GM19452 (cell line): Measurements from ENCODE around the gene FGF12.

ENCODE experiments used
- ATAC-seq: cut with Tn5 transposase; IDR thresholded peaks from one replicate; pipeline ENCODE4 v1.9.1; 2021; ENCODE audit not compliant: unreplicated experiment

The FGF12 gene

DNA sequence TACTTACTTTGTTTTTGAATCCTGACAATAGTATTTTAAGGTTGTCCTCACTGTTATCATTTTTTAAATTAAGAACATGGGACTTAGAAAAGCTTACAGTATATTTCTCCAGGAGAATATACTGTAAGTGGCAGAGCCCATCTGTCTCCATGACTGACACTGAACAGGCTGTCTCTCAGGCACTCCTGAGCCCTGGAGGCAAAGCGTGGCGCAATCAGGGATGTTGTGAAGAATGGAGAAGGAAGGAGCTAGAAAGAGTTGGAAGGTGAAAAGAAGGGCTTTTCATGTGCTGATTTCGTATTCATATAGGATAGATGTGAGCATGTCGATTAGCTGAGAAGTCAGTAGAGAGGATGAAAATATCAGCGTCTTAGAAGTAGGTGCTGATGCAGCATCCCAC is 41.5 kb downstream of the FGF12 start:
- ATAC-seq, result no peak

DNA sequence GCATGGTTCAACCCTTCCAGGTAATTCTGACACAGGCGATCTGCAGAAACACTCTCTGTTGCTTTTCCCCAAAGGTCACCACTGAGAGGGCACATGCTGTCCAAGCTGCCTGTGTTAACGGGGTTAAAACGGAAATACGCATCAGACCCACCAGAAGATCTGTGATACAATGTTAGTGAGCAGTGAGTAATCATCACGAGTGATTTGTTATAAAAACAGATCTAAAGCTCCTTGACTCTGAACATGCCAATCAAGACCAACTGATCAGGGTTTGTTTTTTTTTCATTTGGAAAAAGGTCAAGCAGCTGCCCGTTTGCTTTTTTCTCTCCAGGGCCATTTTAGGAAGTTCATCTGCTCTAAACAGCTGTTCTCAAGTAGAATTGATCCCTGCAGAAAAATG is 43.2 kb downstream of the FGF12 start:
- ATAC-seq, result no peak

DNA sequence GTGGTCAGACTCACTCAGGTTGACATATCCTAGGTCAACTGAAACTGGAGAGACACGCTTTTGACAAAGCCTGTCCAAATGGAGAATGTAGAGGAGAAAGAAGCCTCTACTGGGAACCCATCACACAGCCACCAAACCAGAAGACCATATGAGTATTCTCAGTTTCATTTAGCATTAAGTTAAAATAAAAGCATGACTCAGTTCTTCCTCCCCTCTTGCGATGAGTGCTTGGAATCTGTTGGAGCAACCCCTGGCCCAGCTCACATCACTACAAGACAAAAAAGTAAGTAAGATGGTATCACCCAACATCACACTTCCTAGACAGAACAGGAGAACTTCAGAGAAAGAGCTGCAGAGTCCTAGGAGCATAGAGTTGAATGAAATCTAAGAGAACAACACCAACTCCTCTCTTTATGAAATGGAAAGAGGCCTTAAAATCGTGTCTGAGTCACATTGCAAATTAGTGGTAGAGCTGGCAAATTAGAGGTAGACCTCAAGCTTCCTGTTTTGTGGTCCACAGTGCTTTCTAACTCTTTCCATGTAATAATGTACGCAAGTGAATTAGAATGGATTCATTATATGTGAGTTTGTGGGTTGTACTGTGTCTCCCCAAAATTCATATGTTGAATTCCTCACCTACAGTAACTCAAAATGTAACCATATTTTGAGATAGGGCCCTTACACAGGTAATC is 51.2 kb downstream of the FGF12 start:
- ATAC-seq, result peak; percentile 86

DNA sequence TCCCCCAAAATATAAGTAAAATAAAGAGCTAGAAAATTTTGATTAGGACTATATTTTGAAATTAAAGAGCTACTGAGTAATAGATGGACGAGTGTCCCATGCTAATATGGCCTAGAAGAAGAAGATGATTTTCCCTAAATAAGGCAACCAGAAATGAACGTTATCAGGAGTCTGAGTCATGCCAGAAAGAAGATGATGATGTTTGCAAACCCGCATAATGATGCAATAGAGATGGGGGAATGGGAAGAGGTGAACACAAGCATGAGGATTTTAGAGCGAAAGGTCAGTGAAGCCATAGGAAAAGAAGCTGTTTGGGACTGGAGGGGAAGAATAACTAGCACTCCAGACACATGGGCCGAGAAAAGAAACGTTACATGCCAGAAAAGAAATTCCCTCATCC is 71.7 kb downstream of the FGF12 start:
- no peak for ATAC-seq

DNA sequence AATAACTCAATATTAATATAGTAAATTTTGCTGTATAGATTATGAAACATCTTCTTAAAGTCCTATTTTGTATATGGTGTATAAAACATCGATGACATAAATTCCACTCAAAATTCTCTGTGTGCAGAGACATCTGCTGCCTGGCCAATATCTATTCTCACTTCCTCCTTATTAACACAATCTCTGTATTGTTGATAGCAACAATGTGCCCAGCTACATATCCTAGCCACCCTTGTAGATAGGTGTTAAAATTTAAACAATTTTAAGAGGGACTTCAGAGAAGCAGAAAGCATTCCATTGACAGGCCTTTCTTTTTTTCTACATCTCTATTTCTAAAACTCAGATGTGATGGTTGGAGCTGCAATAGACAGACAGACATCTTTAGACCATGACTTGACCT is 72.3 kb downstream of the FGF12 start:
- ATAC-seq, result no peak

DNA sequence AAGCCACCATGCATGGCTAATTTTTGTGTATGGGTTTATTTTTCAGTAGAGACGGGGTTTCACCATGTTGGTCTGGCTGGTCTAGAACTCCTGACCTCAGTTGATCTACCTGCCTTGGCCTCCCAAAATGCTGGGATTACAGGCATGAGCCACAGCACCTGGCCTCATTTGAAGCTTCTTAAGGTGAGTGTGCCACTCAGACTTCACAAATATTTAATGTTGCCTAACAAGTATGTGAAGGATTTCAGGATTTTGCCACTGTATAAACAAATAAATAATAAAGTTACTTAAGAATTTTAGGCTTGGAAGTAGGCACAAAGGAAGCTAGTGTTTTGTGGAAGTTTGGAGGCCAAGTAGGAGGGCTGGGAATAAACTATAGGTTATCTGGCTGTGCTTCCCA is 73.5 kb downstream of the FGF12 start:
- ATAC-seq, result no peak

DNA sequence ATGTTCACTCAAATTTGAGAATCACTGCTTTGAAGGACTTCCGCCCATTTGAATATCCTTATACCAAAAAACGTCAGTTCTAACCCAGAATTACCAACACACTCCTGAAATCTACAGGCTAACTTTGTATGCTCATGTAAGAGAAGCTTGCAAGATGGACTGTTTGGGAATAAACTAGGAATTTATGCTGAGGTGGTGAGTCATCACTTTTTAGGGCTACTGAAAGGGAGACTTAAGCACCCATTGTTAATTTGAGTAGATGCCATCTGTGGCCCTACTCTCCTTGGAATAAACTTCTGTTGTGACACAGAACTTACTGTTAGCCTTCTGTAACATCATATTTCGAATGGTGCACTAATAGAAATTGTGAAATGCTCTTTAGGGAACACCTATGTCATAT is 74.6 kb downstream of the FGF12 start:
- no peak for ATAC-seq

DNA sequence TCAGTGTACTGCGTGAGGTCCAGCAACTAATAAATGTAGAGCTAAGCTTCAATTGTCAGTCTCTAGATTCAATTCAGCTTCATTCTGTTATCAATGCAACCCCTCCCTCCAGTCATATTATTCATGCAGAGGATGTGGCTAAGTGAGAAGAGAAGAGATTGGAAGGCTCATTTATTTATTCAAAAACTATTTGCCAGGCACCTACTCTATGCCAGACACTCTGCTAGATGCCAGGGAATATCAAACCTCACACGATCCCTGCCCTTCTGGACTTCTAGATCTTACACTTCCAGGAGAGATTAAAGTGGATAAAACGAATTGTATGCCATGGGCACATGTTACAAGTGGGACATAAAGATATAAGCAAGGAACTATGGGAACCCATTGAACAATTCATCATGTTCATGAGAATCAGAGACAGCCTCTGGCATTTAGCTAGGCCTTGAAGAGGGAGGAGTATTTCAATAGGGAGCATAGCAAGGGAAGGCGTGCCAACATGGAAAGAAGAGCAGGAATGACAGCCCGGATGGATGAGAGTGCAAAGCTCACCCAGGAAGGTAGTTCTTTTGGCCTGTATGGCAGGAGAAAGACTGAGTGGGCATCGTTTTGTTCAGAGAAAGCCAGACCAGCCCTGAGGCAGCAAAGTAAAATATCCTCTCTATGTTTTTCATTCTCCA is 75.4 kb downstream of the FGF12 start:
- no peak for ATAC-seq

DNA sequence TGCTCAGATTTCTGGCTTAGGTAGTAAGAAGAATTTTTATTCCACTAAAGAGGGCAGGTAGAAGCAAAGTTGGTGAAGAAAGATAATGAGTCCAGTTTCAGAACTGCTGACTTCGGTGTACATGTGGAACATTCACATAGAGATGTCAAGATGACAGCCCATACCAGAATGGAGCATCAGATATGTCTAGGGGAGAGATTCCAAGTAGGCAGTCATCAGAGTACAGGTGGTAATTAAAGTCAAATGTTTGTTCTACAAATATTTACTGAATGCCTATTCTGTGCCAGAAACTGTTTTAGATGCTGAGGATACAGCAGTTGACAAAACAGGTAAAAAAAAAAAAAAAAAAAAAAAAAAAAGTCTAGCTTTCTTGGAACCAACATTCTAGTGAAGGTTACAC is 81.9 kb downstream of the FGF12 start:
- no peak for ATAC-seq

DNA sequence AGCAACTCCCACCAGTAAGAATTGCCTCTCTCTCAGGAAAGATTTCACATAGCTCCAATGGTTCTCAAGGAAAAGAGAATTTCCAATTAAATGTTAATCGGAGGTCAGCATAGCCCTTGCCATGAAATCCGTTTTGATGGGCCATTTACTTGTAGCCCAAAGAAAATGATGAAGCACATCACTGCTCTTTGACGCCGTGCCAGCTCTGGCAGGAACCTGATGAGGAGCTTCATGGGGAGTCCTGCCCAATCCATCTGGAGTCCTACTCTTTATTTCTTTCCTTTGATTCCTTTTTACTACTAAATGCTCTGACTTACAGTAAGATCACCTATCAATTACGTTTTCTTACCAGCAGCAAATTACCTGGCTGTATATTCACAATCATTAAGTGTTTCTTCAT is 84.7 kb downstream of the FGF12 start:
- no peak for ATAC-seq

DNA sequence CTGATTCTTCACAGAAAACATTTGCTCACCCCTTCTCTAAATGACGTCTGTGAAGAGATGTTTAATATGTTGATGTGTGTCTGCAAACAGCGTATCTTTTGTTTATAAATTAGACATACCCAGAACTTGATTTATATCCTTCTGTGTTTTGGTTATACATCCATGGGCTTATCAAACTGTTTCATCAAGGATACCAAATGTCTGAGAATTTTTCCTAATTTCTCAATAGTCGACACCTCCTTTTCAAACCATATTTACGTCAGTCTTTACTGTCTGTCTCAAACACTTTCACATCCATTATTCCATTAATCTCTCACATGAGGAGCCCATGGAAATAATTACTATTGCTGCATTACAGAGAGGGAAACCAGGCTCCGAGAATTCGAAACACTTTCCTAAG is 85.4 kb downstream of the FGF12 start:
- ATAC-seq, result no peak

DNA sequence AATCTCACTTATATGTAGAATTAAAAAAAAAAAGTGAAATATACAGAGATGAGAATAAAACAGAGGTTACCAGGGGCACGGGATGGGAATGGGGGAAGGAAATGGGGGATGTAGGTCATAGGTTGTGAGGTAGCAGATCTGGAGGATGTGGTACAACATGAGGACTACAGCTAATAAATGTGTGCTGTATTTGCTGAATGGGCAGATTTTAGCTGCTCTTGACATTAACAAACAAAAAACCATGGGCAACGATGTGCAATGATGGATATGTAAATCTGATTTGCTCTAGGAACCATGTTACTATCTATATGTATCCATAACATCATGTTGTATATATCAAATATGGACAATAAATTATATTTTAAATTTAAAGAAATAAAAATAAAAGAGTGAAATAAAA is 87.4 kb downstream of the FGF12 start:
- no peak for ATAC-seq

DNA sequence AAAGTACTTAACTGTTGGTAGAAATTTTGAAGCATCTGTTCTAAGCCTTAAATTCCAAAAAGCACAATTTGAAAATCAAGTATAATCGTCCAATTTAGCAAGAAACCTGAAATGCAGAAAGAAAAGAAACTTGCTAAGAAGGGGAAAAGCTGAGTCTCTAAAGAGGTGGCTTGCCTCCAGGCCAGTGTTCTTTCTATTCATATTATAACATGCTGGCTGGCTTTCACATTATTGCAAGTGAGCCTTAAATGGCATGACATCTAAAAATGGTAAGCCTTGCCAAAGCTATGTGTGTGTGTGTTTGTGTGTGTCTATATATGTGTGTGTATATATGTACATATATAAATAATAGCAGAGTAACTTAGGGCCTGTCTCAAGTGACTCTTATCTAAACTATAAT is 89.5 kb downstream of the FGF12 start:
- ATAC-seq, result no peak

DNA sequence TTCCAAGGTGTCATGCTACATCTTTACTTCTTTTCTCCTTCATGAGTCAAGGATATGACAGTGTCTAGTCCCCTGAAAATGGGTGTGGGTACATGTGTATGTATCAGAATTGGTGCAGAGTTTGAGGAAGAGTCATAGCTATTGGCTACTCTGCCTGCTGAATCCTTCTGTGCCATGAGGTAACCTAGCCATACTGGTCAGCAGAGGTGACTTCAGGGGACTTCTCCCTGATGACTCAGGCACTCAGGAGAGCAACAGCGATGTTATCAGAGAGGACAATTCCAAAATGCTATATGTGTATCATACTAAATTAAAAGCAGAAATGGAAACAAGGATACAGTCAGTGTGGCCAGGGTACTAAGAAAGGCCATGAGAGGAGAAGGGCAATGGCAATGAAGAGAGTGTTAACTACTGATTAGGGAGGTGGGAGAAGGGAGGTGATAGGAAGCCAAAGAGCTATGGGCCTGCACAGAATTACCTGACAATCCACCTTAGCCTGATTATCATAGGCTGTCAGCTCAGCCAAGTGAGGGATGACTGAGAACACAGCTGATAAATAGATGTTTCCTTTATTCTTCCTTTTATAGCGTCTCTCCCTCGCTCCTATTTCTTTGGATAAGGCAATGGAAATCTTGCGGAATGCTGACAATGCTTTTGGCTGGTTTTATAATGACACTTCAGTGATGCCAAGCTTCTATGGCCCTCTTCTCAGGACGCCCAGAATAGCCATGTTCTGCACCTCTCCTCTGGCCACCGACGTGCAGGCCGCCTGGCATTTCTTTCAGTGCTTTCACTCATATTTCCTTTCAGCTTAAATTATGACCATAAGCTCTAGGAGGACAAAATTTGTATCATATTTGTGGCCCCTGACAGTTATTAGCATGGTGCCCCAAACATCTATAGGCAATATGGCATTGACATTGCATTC is 90.6 kb downstream of the FGF12 start:
- no peak for ATAC-seq

DNA sequence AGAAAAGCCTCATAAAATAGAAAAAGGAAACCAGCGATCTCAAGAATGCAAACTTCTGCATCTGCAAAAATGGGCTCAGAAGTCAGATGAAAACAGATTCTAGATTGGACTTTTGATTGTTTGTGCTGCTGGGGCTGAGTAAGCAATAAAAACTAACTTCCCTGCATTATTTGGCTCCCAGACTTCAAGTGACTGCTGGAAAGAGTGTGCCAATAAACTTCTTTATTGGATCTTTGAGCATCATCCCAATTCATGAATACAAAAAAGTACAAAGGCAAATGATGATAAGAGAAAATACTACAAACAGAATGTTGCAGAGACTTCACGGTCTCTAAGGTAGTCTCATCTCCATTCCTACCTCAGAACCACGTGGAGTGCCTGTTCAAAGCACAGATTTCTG is 97.9 kb downstream of the FGF12 start:
- no peak for ATAC-seq

DNA sequence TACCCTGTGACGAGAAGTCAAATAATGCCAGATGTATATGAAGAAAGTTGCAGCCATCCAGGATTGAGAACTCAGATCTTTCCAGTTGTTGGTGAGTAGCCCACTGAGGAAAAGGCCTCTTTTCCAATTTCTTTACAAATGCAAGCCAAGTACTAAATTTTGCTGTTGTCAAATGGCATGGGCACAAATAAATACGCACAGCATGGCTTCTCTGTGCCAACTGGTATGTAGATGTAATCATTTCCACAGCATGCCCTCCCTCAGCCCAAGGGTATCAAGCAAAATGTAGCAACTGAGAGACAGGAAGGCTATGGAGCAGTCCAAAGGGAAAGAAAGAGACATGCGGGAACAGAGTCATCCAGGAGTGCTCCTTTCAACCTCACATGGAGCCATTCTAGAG is 105.4 kb downstream of the FGF12 start:
- ATAC-seq, result no peak

DNA sequence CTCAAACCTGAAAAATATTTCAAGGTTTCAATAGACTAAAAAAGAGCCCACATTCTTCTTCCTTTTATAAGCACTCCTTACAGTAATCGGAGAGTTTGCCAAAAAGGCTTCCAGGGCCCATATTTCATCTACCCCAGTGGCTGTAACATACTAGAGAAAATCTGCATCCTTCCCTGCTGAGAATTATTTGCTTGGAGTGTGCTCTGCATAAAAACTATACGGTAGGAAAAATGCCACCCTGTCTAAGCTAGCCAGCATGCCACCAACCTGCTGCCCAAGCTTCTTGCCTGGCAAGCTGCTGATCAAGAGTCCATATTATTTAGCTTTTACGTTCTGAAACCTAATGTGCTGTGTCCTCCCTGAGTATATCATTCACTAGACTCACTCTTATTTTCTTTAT is 107.1 kb downstream of the FGF12 start:
- ATAC-seq, result no peak

DNA sequence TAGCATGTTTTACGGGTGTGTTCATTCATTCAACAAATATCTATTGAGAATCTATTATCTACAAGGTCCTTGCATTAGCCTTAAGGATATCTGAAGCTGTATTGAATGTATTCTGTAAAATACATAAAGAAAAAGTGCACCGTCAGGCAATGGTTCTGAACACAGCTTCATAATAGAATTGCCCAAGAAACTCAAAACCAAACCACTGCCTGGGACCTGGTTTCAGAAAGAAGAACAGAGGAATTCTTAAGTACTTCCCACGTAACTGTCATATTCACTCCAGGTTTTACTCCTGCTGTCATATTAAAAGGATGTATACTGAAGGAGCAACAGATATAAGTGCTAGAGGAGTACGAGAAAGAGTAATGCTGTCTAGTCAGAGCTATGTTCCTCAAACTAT is 115.9 kb downstream of the FGF12 start:
- no peak for ATAC-seq

DNA sequence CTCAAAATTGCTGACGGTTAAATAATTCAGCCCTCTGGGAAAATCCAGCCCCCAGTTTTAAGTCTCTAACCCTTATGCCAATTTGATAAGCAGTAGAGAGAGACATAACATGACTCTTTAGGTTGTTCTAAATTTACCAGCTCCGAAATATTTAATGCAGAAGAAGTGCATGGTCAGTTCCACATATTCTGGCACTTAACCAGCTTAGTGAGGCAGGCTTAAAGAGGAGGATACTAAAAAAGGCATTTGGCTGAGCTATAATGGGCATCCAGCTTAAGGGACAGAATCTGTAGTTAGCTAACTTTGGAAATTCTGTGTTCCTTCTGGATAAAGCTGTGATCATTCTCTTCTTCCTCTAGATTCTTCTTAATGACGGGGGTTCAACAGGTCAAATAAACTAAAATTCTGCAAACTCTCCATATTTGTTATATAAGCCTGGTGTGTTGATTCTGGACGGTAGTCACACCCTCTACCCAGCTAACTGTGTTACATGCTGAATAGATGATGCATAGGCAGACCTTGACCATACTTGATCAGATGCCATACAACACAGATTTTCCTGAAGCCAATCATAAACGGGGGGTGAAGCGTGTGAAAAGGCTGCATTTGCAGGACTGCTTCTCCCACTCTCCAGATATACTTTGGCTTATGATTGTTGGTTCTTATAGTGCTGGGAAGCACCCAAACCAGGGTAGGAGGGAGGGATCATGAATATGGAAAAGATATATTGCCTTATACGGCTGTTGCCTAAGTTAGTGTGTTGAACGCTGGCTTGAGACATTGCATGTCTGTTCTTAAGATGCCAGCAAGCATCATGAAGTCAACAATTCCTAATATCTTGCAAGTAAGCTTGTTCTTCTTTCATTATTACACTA is 118.4 kb downstream of the FGF12 start:
- no peak for ATAC-seq

DNA sequence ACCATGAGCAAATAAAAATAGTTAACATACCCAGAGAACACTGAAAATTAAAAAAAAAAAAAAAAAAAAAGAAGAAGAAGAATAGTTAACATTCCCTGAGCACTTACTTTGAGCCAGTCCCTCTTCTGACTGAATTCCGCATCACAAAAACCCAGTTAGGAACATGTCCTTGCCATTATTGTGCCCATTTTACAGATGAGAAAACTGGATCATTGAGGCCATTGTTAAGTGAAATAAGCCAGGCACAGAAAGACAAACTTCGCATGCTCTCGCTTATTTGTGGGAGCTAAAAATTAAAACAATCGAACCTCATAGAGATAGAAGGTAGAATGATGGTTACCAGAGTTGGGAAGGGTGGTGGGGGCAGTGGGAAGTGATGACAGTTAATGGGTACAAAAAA is 119.5 kb downstream of the FGF12 start:
- no peak for ATAC-seq

DNA sequence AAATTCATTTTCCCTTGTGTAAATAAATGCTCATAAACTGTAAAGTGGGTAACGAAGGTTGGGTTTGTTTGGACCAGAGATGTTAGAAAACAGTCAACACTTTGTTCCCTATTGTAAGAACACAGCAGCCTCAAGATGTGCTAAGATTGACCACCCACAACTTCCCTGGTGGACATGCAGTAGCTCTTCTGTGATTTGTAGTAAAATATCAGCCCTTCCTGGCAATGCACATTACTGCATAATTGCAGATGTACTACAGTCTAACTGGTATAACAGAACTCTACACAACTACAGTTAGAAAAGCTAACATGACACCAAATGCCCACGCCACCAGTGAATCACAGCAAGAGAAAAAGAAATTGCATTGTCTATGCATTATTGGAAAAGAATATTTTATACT is 129.4 kb downstream of the FGF12 start:
- ATAC-seq, result no peak
